ENCODE results near the gene TTC23L.

The TTC23L gene

DNA sequence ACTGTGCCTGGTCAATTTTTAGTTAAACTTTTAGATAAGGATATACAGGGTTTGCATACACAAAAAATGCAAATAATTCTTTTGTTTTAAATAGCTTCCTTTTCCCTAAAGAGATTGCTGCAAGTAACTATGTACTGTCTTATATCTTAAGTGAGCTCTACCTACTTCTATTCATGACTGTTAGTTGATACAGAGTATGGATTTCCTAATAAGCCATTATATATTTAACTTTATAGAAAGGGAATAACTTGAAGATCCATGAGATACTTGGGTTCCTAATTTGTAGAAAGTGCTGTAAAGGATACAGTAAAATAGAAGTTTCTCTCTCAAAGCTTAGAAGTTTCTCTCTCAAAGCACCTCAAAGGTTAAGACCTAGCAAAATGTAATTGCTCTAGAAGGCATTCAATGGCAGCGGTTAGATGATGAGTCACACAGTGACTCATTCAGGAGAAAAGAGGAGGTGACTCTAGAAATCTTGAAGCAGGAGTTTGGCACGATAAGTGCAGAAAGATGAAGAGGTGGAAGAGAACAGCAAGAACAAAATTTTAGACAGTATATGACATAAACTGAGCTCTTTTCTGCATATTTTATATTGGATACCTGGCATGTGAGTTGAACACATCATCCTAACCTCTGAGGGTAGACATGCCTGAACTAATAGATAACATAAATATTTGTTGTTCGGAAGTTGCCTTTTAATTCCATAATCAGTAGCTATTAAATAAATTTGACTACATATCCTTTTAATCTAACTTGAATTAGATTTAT lies 84.9 kb downstream of the TTC23L start:
- DNase-seq (ENCODE audit: insufficient read length, low spot score) (no peak), FAIRE-seq (no peak)
- TF ChIP-seq SPI1 (IDR thresholded peaks at IDR 0.05; ENCODE audit: low read depth, low read length) (no peak), POLR2AphosphoS5 (IDR thresholded peaks at IDR 0.05; ENCODE audit: low read depth, low read length) (no peak)

- no peak for TF ChIP-seq TAF1 (IDR thresholded peaks at IDR 0.05; ENCODE audit: low read depth, low read length)
- TF ChIP-seq SPI1 (IDR thresholded peaks at IDR 0.05; ENCODE audit: low read depth, low read length), result no peak
- no peak for TF ChIP-seq POU2F2 (IDR thresholded peaks at IDR 0.05; ENCODE audit: low read depth, low read length)
- no peak for TF ChIP-seq PAX5 (IDR thresholded peaks at IDR 0.05; ENCODE audit: insufficient read depth, low read length, severe bottlenecking)
- TF ChIP-seq POLR2A (IDR thresholded peaks at IDR 0.05; ENCODE audit: low read depth, low read length), result no peak
- FAIRE-seq (no peak), DNase-seq (ENCODE audit: insufficient read length, low spot score) (no peak)
Measured at GRCh38 chr5:34924462-34924765, 85.5 kb downstream of the TTC23L start.

- DNase-seq (ENCODE audit: insufficient read length, low spot score) (no peak), FAIRE-seq (no peak)
- no peak for TF ChIP-seq SPI1 (IDR thresholded peaks at IDR 0.05; ENCODE audit: low read depth, low read length)
- TF ChIP-seq TAF1 (IDR thresholded peaks at IDR 0.05; ENCODE audit: low read depth, low read length), result no peak
- TF ChIP-seq PAX5 (IDR thresholded peaks at IDR 0.05; ENCODE audit: insufficient read depth, low read length, severe bottlenecking), result no peak
- no peak for TF ChIP-seq POLR2A (IDR thresholded peaks at IDR 0.05; ENCODE audit: low read depth, low read length)
- TF ChIP-seq POU2F2 (IDR thresholded peaks at IDR 0.05; ENCODE audit: low read depth, low read length), result no peak
- TF ChIP-seq POLR2AphosphoS5 (IDR thresholded peaks at IDR 0.05; ENCODE audit: low read depth, low read length), result no peak
Measured at GRCh38 chr5:34926318-34926888, 87.4 kb downstream of the TTC23L start.

GRCh38 chr5:34927785-34928184 lies 88.8 kb downstream of the TTC23L start:
- FAIRE-seq (no peak), DNase-seq (ENCODE audit: insufficient read length, low spot score) (no peak)
- no peak for TF ChIP-seq POLR2AphosphoS5 (IDR thresholded peaks at IDR 0.05; ENCODE audit: low read depth, low read length)
- TF ChIP-seq TAF1 (IDR thresholded peaks at IDR 0.05; ENCODE audit: low read depth, low read length), result no peak
- TF ChIP-seq POU2F2 (IDR thresholded peaks at IDR 0.05; ENCODE audit: low read depth, low read length), result no peak
- TF ChIP-seq SPI1 (IDR thresholded peaks at IDR 0.05; ENCODE audit: low read depth, low read length), result no peak
- TF ChIP-seq PAX5 (IDR thresholded peaks at IDR 0.05; ENCODE audit: insufficient read depth, low read length, severe bottlenecking), result no peak
- TF ChIP-seq POLR2A (IDR thresholded peaks at IDR 0.05; ENCODE audit: low read depth, low read length), result no peak

- no peak for FAIRE-seq
- no peak for DNase-seq (ENCODE audit: insufficient read length, low spot score)
- TF ChIP-seq POLR2A (IDR thresholded peaks at IDR 0.05; ENCODE audit: low read depth, low read length), result no peak
- TF ChIP-seq SPI1 (IDR thresholded peaks at IDR 0.05; ENCODE audit: low read depth, low read length), result peak; percentile 48; the same call in 1 of the 2 replicates
Measured at GRCh38 chr5:34928267-34928666, 89.3 kb downstream of the TTC23L start.

DNA sequence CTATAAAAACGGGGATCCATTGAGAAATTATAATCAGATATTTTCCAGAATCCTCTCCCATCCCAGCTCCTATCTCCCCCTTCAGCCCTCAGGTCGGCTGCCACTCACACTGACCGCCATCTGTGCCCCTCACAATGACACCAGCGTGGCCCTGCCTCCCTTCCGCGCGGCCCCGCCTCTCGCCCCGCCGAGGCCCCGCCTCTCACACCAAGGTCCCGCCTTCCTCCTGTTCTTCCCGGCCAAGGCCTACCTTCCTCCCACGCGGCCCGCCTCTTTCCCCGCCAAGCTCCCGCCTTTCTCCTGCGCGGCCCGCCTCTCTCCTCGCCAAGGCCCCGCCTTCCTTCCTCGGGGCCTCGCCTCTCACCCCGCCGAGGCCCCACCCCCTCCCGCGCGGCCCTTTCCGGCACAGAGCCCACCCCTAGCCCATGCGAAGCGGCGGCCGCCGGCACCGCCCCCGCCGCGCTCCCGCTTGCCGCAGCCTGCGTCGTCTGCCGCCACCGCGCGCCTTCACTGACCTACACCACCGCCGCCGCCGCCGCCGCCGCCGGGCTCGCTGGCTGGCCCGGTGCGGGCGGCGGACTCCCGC lies 90.3 kb downstream of the TTC23L start, which contains the start of gene DNAJC21:
TSS of gene DNAJC21 (plus strand) at position 426 of the 586 bp plus-strand sequence. CDS start 261 bp downstream, outside the sequence.
- FAIRE-seq (peak; percentile 95), DNase-seq (ENCODE audit: insufficient read length, low spot score) (peak; percentile 93)
- TF ChIP-seq TAF1 (IDR thresholded peaks at IDR 0.05; ENCODE audit: low read depth, low read length), result no peak
- TF ChIP-seq PAX5 (IDR thresholded peaks at IDR 0.05; ENCODE audit: insufficient read depth, low read length, severe bottlenecking), result no peak
- 0 out of 2 replicates have a peak, but pooled peaks have one; percentile 17 for TF ChIP-seq SPI1 (IDR thresholded peaks at IDR 0.05; ENCODE audit: low read depth, low read length)

GRCh38 chr5:34929720-34930461 lies 90.9 kb downstream of the TTC23L start:
- TF ChIP-seq POLR2A (IDR thresholded peaks at IDR 0.05; ENCODE audit: low read depth, low read length) (peak; percentile 62), PAX5 (IDR thresholded peaks at IDR 0.05; ENCODE audit: insufficient read depth, low read length, severe bottlenecking) (no peak), TAF1 (IDR thresholded peaks at IDR 0.05; ENCODE audit: low read depth, low read length) (peak; percentile 76), POLR2AphosphoS5 (IDR thresholded peaks at IDR 0.05; ENCODE audit: low read depth, low read length) (0 out of 2 replicates have a peak, but pooled peaks have one; percentile 32), POU2F2 (IDR thresholded peaks at IDR 0.05; ENCODE audit: low read depth, low read length) (no peak), SPI1 (IDR thresholded peaks at IDR 0.05; ENCODE audit: low read depth, low read length) (no peak)
- DNase-seq (ENCODE audit: insufficient read length, low spot score) (peak; percentile 73), FAIRE-seq (peak; percentile 81)

DNA sequence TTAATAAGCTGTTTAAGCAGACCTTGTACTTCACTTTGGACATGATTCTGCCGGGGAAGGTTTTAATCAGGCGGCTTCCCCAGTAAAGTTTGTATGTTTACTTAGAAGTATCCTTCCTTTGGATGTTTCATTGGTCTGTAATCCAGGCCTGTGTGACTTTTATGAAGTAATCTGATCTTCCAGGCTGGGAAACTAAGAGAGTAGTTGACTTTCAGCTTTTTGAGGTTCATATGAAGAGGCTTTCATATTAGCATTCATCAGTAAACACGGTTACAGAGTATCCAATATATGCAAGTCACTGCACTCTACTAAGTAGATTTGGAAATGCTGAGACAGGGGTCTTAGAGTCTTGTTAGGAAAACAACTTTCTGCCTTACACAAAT lies 91.5 kb downstream of the TTC23L start:
- DNase-seq (ENCODE audit: insufficient read length, low spot score), result no peak
- no peak for FAIRE-seq
- no peak for TF ChIP-seq SPI1 (IDR thresholded peaks at IDR 0.05; ENCODE audit: low read depth, low read length)
- no peak for TF ChIP-seq POLR2A (IDR thresholded peaks at IDR 0.05; ENCODE audit: low read depth, low read length)

DNA sequence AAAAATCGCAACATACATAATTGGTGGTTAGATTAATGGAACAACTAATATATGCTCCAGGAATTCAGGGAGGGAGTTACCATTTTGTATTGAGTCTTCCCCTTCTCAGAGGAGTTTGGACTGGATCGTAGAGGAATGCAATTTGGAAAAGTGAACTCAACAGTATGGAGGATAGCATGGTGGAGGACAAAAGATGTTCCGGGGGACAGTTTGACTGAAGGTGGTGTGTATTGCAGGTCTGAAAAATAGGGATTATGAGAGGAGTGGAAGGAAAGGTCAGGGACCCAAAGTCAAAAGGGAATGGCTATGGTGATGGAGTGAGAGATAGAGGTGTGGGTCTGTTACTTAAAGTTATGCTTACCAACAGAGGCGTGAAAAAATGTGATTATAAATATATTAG lies 91.9 kb downstream of the TTC23L start:
- TF ChIP-seq TAF1 (IDR thresholded peaks at IDR 0.05; ENCODE audit: low read depth, low read length) (no peak), POLR2A (IDR thresholded peaks at IDR 0.05; ENCODE audit: low read depth, low read length) (no peak), PAX5 (IDR thresholded peaks at IDR 0.05; ENCODE audit: insufficient read depth, low read length, severe bottlenecking) (no peak), POU2F2 (IDR thresholded peaks at IDR 0.05; ENCODE audit: low read depth, low read length) (no peak), POLR2AphosphoS5 (IDR thresholded peaks at IDR 0.05; ENCODE audit: low read depth, low read length) (no peak), SPI1 (IDR thresholded peaks at IDR 0.05; ENCODE audit: low read depth, low read length) (no peak)
- FAIRE-seq (no peak), DNase-seq (ENCODE audit: insufficient read length, low spot score) (no peak)

- DNase-seq (ENCODE audit: insufficient read length, low spot score) (no peak), FAIRE-seq (no peak)
- TF ChIP-seq PAX5 (IDR thresholded peaks at IDR 0.05; ENCODE audit: insufficient read depth, low read length, severe bottlenecking) (no peak), SPI1 (IDR thresholded peaks at IDR 0.05; ENCODE audit: low read depth, low read length) (no peak), POU2F2 (IDR thresholded peaks at IDR 0.05; ENCODE audit: low read depth, low read length) (no peak), POLR2AphosphoS5 (IDR thresholded peaks at IDR 0.05; ENCODE audit: low read depth, low read length) (no peak), TAF1 (IDR thresholded peaks at IDR 0.05; ENCODE audit: low read depth, low read length) (no peak), POLR2A (IDR thresholded peaks at IDR 0.05; ENCODE audit: low read depth, low read length) (no peak)
Measured at GRCh38 chr5:34932947-34933346, 94.0 kb downstream of the TTC23L start.
